ENCODE measurements around the gene GPR162.

The GPR162 gene

GRCh38 chr12:6831450-6831995 lies 9.9 kb downstream of the GPR162 start:
- no peak for DNase-seq
- H3K36me3 ChIP-seq = peaks cover 0 to 49% (median 15%) of the 10 kb centered on the region in 3 donors
- H3K27me3 ChIP-seq = no peaks in the 10 kb centered on the region
- no peak overlapping the region for H3K4me3 ChIP-seq
- peaks cover 0 to 28% (median 22%) of the 10 kb centered on the region in 4 donors for H3K4me1 ChIP-seq
- no peaks in the 10 kb centered on the region for H3K9me3 ChIP-seq
- H3K27ac ChIP-seq = no peak overlapping the region
- TF ChIP-seq, protein P1, sequence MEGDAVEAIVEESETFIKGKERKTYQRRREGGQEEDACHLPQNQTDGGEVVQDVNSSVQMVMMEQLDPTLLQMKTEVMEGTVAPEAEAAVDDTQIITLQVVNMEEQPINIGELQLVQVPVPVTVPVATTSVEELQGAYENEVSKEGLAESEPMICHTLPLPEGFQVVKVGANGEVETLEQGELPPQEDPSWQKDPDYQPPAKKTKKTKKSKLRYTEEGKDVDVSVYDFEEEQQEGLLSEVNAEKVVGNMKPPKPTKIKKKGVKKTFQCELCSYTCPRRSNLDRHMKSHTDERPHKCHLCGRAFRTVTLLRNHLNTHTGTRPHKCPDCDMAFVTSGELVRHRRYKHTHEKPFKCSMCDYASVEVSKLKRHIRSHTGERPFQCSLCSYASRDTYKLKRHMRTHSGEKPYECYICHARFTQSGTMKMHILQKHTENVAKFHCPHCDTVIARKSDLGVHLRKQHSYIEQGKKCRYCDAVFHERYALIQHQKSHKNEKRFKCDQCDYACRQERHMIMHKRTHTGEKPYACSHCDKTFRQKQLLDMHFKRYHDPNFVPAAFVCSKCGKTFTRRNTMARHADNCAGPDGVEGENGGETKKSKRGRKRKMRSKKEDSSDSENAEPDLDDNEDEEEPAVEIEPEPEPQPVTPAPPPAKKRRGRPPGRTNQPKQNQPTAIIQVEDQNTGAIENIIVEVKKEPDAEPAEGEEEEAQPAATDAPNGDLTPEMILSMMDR (IDR thresholded peaks at IDR 0.05) = no peak
- intact Hi-C loops (cut with DNase I; ENCODE audit: low total_unique reads) = no loop called here

- H3K9me3 ChIP-seq = no peaks in the 10 kb centered on the region
- intact Hi-C loops (cut with DNase I; ENCODE audit: low total_unique reads) = no loop called here
- DNase-seq = no peak
- TF ChIP-seq, protein P1 (IDR thresholded peaks at IDR 0.05) = no peak
- H3K4me3 ChIP-seq = no peak overlapping the region
- H3K36me3 ChIP-seq = peaks cover 4 to 54% (median 19%) of the 10 kb centered on the region in 3 donors
- H3K27me3 ChIP-seq = no peaks in the 10 kb centered on the region
- peaks cover 0 to 25% (median 19%) of the 10 kb centered on the region in 4 donors for H3K4me1 ChIP-seq
- no peak overlapping the region for H3K27ac ChIP-seq
Measured at GRCh38 chr12:6832125-6832524, 10.5 kb downstream of the GPR162 start.

- no peak for DNase-seq
- intact Hi-C loops (cut with DNase I; ENCODE audit: low total_unique reads) = no loop called here
- H3K36me3 ChIP-seq = peaks cover 9 to 66% (median 31%) of the 10 kb centered on the region in 3 donors
Measured at GRCh38 chr12:6833189-6833890, 11.7 kb downstream of the GPR162 start.

GRCh38 chr12:6834254-6834653 lies 12.6 kb downstream of the GPR162 start:
- intact Hi-C loops (cut with DNase I; ENCODE audit: low total_unique reads) = no loop called here
- Histone ChIP-seq H3K4me1 (peaks cover 0 to 11% (median 6%) of the 10 kb centered on the region in 4 donors), H3K36me3 (peaks cover 17 to 76% (median 40%) of the 10 kb centered on the region in 3 donors), H3K9me3 (no peaks in the 10 kb centered on the region), H3K27ac (no peak overlapping the region), H3K27me3 (no peaks in the 10 kb centered on the region), H3K4me3 (no peak overlapping the region)
- no peak for DNase-seq
- TF ChIP-seq, protein P1 (IDR thresholded peaks at IDR 0.05) = no peak

More at GRCh38 chr12:6833189-6833890, 11.7 kb downstream of the GPR162 start:
- Histone ChIP-seq H3K9me3 (no peaks in the 10 kb centered on the region), H3K4me3 (no peak overlapping the region), H3K4me1 (peaks cover 0 to 15% (median 9%) of the 10 kb centered on the region in 4 donors), H3K27me3 (no peaks in the 10 kb centered on the region), H3K27ac (no peak overlapping the region)
- TF ChIP-seq, protein P1 (IDR thresholded peaks at IDR 0.05) = no peak

DNA sequence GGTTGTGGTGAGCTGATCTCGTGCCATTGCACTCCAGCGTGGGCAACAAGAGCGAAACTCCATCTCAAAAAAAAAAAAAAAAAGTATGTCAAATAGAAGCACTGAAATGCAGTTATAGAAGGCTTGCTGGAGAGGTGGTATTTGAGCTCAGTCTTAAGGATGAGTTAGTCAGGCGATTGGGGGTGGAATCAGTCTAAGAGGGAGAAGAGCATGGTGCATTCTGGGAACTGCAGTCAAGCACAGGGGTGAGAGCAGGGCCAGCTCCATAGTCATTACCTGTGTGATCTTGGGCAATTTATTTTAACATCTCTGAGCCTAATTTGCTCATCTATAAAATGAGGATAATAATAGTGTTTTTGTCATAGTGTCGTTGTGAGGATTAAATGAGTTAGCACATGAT lies 13.3 kb downstream of the GPR162 start:
- Histone ChIP-seq H3K27ac (no peak overlapping the region), H3K9me3 (no peaks in the 10 kb centered on the region), H3K4me1 (peaks cover 0 to 5% (median under 1%) of the 10 kb centered on the region in 4 donors), H3K36me3 (peaks cover 20 to 82% (median 46%) of the 10 kb centered on the region in 3 donors), H3K27me3 (no peaks in the 10 kb centered on the region), H3K4me3 (no peak overlapping the region)
- no peak for DNase-seq
- TF ChIP-seq, protein P1 (IDR thresholded peaks at IDR 0.05) = no peak
- intact Hi-C loops (cut with DNase I; ENCODE audit: low total_unique reads) = no loop called here
